Hematopoietic multipotent progenitor cell treated with erythropoietin and hydrocortisone succinate and interleukin-3 and kit ligand, for 8 days (in vitro differentiated cells): ENCODE data around the gene UNK.
A peak's percentile ranks its signal among the peaks of the same experiment; 100 is the strongest.

Experiments used
- DNase-seq: peaks from one replicate; pipeline ENCODE4 v3.0.0-alpha.2; 2015

Gene UNK

GRCh38 chr17:75822119-75822799, 37.7 kb downstream of the UNK start:
- DNase-seq, result no peak

- no peak for DNase-seq
Observed at GRCh38 chr17:75822800-75823166, 38.2 kb downstream of the UNK start.

GRCh38 chr17:75823257-75824041, 38.8 kb downstream of the UNK start:
- no peak for DNase-seq

- no peak for DNase-seq
Observed at GRCh38 chr17:75824050-75824552, 39.5 kb downstream of the UNK start.

DNA sequence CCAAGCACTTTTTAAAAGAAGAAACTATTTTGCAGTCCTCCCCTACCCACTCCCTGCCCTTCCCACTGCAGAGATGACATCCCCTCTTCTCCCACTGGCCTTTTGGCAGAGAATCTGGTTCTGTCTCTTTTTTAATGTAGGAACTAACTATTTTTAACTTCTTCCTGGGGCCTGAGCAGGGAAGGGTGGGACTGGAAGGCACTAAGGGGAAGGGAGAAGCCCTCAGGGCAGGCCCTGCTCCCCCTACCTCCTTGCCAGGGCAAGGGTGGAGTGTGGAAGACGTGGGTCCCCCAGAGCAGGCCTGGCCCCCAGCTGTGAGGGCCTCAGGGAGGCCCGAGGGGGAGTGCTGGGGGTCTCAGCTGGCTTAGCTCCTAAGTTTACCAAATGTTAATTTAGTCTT, 40.1 kb downstream of the UNK start:
- DNase-seq, result no peak

- DNase-seq, result no peak
Observed at GRCh38 chr17:75825149-75825552, 40.5 kb downstream of the UNK start.

GRCh38 chr17:75825748-75826370, 41.3 kb downstream of the UNK start:
- no peak for DNase-seq

DNA sequence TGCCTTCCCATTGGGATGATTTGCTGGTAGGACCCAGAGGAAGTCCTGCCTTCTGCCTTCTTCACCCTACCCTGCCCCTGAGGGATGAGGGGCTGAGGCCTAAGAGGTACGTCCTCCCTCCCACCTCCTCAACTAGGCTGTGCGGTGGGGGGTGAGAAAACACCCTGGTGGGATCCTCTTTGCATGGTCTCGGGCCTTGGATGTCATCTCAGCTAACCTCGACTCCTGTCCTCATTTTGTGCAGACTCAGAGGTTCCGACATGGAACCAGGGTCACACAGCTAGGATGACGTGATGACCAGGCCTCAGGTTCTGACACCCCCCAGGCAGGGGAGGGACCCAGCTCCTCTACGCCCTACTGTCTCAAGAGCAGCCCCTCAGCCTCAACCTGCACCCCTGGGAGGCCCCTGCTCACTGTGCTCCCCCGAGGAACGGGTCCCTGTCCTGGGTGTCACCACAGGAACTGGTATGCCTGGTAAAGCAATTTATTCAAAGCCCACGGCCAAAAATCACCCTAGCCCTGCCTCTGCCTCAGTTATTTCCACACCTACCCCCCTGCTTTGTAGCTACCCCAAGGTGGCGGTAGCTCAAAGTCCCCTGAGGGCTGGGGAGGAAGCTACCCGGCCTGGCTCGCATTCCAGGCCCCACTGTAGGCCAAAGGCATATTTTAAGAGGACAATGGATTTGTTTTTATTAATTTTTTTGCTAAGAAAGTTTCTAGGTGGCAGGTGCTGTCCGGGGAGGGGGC, 42.1 kb downstream of the UNK start:
- no peak for DNase-seq

DNA sequence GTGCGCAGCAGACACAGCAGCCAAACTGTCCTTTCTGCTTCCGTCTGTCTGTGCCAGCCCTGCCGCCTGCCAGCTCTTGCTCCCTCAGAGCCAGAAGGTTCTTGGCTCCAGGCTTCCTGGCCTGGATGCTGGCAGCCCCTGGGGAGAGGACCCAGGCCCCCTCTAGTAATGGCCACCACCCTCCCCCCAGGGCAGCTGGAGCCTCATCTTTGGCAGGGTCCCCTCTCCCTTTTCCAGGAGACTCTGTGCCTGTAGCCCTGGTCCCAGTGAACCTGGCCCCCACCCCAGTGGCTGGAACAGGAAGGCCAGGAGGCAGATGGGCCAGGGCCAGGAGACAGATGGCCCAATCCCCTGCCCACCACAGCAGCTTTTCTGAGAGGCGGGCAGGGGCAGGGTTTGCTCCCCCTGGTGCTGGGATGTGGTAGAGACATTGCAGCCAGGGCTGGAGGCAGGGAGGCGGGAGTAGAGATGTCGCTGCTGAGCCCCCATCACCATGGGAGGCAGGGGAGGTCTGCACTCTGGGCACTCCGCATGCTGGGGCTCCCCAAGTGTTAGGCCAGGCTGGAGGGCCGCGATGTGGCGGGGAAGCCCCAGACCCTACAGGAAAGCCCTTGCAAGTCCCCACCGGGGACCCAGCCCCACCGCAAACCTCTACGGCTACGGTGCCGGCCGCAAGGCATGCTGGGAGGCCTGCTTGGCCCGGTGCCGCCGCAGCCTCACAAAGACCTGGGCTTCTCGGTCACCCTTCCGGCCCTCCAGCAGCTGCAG, 42.9 kb downstream of the UNK start:
- peak; percentile 31 for DNase-seq

DNA sequence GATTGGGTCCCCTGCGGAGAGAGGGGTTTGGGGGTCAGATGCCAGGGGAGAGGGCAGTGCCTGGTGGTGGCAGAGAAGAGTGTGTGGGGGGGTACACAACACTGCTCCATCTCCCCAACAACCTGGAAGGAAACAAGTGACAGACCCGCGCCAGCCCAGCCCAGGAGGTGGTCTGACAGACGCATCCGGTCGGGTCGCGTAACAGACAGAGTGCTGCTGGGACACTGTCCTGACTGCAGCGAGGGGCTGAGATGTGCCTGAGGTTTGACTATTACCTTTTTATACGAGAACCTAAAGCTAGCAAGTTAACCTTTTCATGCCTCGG, 43.4 kb downstream of the UNK start:
- DNase-seq, result no peak

DNA sequence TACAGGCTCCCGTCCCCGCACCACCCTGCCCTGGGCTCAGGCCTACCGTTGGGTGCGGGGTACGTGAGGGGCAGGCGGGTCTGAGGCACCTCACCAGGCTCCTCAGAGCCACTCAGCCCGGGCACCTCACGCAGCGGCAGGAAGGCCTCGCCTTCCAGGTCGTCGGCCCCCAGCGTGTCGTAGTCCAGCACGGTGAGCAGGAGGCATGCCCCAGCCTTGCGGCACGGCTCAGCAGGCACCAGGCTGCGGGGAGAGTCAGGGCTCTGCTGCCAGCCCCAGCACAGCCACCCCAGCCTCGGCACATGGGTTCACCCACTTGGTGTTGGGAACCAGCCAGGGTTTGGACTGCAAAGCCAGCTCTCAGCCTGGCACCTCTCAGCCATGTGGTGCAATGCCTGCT, 44.1 kb downstream of the UNK start:
- no peak for DNase-seq

GRCh38 chr17:75829747-75830146, 45.1 kb downstream of the UNK start:
- no peak for DNase-seq

DNA sequence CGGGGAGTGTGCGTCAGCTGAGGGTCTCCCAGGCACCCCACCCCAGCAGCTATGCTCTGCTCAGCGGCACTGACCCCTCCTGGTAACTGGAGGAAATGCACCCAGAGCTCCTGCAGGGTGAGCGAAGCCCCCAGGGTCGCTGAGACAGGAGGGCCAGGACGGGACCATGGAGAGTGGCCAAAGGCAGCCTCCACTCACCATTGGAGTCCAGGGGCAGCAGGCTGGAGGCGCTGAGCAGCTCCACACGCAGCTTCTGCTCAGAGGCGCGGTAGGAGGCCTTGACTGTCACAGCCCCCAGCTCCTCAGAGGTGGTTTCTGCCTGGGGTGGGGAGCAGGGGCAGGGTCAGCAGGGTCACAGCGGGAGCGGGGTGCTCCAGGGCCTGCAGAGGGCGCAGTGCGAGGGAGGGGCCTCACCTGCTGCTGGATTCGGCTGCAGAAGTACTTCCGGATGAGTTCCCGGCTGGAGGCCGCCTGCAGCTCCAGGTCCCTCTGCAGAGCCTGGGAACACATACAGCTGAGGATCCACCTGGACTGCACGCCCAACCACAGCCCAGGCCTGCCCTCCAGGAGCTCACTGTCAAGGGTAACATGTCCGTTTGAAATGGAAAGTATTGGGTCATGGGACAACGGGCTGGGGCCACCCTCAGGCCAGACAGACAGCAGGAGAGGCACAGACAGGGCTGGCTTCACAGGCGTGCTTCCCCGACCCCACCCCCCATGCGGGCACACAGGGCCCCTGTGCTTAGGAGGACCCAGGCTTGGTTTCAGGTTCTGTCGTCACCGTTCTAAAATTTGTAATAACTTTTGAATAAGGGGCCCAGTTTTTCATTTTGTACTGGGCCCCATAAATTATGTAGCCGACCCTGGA, 45.8 kb downstream of the UNK start:
- no peak for DNase-seq

DNA sequence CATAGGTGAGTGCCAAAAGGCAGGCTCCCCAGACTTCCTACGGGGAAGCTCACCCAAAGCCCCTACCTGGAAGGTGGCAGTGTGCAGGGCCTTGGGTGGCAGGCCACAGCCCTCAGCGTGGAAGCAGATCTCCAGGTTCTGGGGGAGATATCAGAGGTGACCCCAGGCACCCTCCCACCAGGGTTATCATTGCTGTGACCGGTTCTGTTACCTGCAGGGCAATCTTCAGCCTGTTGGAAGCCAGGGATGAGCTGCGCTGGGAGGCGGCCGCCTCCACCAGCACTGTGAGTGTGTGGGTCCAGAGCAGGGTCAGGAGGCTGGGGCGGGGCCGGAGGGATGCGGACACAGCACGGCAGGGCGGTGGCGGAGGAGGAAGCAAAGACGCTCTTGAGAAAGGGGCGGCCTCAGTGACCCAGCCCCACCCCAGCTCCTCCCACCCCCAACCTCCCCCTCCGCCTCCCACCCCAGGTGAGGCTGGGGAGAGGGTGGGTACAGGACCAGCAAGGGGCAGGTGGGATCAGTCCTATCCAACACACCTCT, 46.5 kb downstream of the UNK start:
- DNase-seq, result no peak

DNA sequence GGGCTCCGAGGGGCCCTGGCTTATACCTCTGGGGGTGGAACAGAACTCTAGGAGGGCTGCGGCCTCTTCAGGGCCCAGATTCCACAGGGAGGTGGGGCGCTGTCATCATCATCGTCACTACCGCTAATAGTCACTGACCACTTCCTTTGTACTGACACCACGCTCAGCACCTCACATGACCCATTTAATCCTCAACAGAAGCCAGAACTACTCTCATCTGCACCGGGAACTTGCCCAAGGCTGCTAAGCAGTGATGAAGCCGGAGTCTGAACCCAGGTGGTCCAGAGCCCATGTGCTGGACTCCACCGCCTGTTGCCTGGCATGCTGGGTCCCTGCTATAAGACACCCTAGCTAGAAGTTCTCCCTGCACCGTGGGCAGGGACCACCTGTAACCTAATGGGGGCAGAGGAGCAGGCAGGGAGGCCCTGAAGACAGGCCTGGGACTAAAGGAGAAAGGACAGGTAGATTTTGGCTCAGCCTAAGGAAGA, 47.6 kb downstream of the UNK start:
- no peak for DNase-seq

DNA sequence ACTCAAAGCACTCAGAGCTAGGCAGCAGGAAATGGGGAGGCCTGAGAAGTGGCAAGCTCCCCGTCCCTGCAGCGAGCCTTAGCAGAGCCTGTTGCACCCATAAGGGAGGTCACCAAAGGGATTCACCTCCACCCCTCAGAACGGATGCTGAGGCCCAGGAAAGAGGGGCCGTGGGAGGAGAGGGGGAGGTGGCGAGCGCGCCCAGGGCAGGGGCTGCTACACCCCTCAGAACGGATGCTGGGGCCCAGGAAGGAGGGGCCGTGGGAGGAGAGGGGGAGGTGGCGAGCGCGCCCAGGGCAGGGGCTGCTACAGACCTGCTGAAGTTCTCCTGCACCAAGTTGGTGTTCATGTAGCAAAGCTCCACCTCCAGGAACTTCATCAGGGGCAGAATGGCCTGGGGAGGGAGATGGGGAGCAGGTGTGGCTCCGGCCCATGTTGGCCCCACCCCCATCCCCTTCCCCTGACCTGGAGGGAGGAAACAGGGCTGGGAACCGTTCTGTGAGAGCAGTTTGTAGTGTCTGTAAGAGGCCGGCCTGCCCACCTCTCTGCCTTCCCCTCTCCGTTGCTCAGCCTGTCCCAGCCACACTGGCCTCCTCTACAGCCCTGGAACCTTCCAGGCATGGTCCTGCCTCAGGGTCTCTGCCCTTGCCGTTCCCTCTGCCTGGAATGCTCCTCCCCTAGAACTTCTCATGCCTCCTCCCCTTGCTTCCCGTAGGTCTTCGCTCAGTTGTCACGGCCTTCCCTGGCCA, 48.2 kb downstream of the UNK start:
- DNase-seq, result no peak

DNA sequence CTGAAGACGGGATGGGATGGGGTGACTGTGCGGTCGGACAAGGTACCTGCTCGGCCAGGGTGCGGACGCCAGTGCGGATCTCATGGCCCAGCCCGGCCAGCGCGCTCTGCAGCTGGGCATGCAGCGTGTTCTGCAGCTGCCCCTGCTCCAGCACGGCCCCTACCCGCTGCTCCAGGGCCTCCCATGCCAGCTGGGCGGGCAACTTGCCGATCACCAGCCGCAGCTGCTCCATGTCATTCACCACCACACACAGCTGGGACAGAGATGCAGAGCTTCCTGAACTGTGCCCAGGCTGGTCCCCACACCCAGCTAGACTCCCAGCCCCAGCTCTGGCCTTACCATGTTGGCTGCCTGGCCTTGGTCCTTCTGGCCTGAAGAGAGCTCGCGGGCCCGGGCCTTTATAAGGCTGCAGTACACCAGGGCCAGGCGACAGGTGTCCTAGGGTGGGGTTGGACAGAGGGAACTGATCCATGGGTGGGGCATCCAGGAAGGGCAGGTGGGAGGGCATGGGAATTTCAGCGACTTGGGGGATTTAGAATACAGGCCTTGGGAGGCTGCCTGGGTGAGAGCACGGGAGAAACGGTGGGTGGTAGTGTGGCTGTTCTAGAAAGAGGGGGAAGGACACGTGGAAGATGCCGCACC, 49.8 kb downstream of the UNK start:
- DNase-seq, result no peak

DNA sequence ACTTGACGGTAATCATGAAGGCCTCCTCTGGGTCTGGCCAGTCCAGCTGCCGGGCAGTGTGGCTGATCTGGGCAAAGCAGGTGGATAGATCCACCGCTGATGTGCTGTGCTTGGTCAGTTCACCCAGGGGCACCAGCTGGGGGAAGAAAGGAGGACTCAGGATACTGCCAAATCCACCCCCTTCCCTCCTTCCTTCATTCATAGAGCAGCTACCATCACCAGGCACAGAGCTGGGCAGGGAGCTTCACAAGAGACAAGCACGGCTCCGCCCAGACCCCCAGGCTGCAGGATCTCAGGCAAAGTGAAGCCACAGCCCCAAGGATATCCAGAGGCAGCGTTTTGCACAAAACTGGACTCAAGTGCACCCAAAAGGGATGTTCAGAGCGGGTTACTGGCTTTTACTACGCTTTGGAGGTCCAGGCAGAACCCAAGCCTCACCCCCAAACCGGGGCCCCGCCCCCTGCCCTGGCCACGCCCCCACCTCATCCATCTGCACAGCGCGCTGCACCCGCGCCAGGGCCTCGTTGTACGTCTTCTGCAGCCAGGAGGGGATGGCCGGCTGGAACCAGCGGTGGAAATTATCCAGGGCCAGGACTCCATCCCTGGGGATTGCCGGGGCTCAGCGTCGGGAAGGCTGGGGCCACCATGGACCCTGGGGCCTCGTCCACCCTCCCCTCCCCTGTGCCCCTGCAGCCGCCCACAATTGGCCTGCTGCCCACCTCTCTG, 50.5 kb downstream of the UNK start:
- no peak for DNase-seq

GRCh38 chr17:75835654-75835987, 51.0 kb downstream of the UNK start:
- no peak for DNase-seq
